Nephron (organoid): ENCODE measurements around the gene SOHLH1.

Experiments used
- H3K27ac Mint-ChIP-seq, 3 experiments: 2 replicates each; pipeline ENCODE4 v1.8.0; 2020; ENCODE audit warnings: mixed read lengths in 3 of 3, mild to moderate bottlenecking in 2 of 3, moderate library complexity in 1 of 3
- H3K27me3 Mint-ChIP-seq: 2 replicates; pipeline ENCODE4 v1.8.0; 2021; ENCODE audit warnings: low read depth, mild to moderate bottlenecking, moderate library complexity, mixed read lengths
- H3K36me3 Mint-ChIP-seq: 2 replicates; pipeline ENCODE4 v1.8.0; 2020; ENCODE audit warnings: low read depth, mixed read lengths
- H3K4me1 Mint-ChIP-seq: 2 replicates; pipeline ENCODE4 v1.8.0; 2020; ENCODE audit warnings: mixed read lengths
- H3K4me3 Mint-ChIP-seq, 3 experiments: 2 replicates each; pipeline ENCODE4 v1.8.0; 2020; ENCODE audit warnings: mild to moderate bottlenecking in 3 of 3, mixed read lengths in 3 of 3, moderate library complexity in 2 of 3
- H3K9me3 Mint-ChIP-seq: 2 replicates; pipeline ENCODE4 v1.8.0; 2020; ENCODE audit warnings: mixed read lengths
- TF ChIP-seq, protein P1 (sequence below), 3 experiments: fragments of 200-600 bp; sonication (generic); IDR thresholded peaks; one replicate each; pipeline ENCODE4 v1.5.0; 2021; ENCODE audit warnings: antibody characterized with exemption in 3 of 3; ENCODE audit not compliant: unreplicated experiment in 3 of 3

The SOHLH1 gene

DNA sequence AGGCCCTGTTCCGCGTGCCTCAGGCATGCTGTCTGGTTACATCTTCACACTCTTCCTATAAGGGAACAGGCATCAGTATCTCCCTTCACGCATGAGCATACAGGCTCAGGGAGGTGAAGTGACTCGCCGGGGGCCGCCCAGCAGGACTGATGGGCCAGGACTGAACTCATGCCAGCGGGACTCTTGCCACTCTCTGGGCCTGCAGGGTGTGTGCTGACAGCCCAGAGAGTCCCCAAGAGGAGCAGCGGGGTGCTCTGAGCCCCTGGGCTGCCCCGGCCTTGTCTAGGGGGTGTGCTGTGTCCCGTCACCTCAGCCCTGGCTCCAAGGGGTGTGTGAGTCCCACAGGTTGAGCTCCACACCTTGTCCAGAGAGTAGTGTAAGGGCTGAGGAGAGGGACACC is 12.6 kb upstream of the SOHLH1 start:
- peaks cover 84% of the 10 kb centered on the region for H3K27me3 Mint-ChIP-seq
- H3K27ac Mint-ChIP-seq = no peak overlapping the region
- H3K36me3 Mint-ChIP-seq = no peaks in the 10 kb centered on the region
- TF ChIP-seq, protein P1, sequence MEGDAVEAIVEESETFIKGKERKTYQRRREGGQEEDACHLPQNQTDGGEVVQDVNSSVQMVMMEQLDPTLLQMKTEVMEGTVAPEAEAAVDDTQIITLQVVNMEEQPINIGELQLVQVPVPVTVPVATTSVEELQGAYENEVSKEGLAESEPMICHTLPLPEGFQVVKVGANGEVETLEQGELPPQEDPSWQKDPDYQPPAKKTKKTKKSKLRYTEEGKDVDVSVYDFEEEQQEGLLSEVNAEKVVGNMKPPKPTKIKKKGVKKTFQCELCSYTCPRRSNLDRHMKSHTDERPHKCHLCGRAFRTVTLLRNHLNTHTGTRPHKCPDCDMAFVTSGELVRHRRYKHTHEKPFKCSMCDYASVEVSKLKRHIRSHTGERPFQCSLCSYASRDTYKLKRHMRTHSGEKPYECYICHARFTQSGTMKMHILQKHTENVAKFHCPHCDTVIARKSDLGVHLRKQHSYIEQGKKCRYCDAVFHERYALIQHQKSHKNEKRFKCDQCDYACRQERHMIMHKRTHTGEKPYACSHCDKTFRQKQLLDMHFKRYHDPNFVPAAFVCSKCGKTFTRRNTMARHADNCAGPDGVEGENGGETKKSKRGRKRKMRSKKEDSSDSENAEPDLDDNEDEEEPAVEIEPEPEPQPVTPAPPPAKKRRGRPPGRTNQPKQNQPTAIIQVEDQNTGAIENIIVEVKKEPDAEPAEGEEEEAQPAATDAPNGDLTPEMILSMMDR (IDR thresholded peaks at IDR 0.05; ENCODE audit: unreplicated experiment in 3 of 3) = no peak
- no peak overlapping the region for H3K4me3 Mint-ChIP-seq
- H3K4me1 Mint-ChIP-seq = peaks cover 10% of the 10 kb centered on the region
- H3K9me3 Mint-ChIP-seq = no peaks in the 10 kb centered on the region

DNA sequence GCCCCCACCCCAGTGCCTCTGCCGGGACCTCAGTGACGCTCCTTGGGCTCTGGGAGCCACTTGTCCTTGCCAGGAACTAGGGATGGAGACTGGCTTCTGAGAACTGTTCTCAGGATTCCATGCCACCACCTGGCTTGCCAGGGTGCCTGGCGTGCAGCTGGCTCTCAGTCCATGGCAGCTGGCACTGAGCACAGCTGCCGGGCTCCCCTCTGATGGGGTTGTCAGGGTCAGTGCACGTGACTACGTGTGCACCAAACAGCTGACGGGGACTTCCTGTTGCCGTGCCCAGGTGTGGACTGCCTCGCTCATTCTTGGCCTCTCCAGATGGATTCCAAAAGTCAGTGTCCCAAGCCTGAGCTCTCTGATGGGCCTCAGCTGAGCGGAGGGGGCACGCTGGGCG is 12.1 kb upstream of the SOHLH1 start:
- no peak overlapping the region for H3K4me3 Mint-ChIP-seq
- TF ChIP-seq, protein P1 (IDR thresholded peaks at IDR 0.05; ENCODE audit: unreplicated experiment in 3 of 3) = no peak
- no peaks in the 10 kb centered on the region for H3K9me3 Mint-ChIP-seq
- H3K36me3 Mint-ChIP-seq = no peaks in the 10 kb centered on the region
- peaks cover 79% of the 10 kb centered on the region for H3K27me3 Mint-ChIP-seq
- H3K4me1 Mint-ChIP-seq = peaks cover 10% of the 10 kb centered on the region
- no peak overlapping the region for H3K27ac Mint-ChIP-seq

DNA sequence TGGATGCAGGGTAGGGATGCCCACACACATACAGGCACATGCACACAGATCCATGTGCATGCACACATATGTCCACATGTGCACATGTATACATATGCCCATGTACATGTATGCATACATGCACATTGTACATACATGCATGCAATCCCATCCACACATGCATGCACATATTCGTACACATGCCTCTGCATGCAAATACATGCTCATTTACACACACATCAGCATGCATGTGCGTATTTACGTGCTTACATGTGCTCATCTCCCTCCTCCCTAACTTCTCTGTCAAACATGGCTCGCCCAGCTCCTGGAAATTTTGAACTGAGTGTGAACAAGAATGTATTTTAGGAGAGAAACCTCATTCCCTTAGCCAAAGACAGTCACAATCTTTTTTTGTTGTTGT is 8.9 kb upstream of the SOHLH1 start:
- Mint-ChIP-seq H3K9me3 (no peaks in the 10 kb centered on the region), H3K27ac (no peak overlapping the region), H3K27me3 (peaks cover 68% of the 10 kb centered on the region), H3K4me1 (peaks cover 15% of the 10 kb centered on the region), H3K4me3 (peak overlapping the region in 1 of 3 experiments; percentile 11), H3K36me3 (no peaks in the 10 kb centered on the region)
- TF ChIP-seq, protein P1 (IDR thresholded peaks at IDR 0.05; ENCODE audit: unreplicated experiment in 3 of 3) = no peak

DNA sequence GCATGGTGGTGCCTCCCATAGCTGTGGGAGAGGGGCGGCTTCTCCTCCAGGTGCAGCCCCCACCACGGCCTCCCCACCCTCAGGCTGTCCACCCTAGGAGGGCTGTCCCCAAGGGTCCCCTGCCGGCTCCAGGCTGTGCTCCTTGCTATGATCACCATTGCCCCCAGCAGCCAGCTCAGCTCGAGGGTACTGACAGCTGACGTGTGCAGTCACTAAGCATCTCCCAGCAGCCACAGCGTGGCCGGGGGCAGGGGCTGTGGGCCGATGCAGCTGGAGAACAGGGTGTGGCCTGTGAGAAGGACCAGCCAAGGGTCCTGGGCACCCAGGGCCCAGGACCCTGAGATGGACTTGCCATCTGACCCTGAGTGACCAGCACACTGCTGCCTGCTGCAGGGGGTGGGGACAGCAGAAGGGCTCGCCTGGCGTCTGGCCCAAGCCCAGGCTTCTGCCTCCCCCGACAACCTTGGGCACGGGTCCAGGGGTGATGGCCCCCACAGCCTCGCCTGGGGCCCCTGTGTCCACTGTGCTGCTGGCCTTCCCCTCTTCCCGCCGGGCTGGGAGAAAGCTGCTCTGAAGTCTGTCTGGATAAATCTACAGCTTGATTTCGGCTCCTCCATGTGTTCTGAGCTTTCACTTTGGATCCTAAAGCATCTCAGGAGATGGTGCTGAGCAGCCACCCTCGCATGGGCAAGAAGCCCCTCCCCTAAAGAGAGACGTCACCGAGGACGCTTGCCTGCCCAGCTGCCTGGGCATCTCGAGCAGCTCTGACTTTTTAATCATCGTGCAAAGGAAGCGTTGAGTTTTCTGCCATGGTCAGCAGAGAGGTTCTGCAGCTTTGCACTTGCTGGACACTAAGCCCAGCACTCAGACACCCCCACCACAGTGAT is 8.2 kb upstream of the SOHLH1 start:
- Mint-ChIP-seq H3K27ac (no peak overlapping the region), H3K4me1 (peaks cover 15% of the 10 kb centered on the region), H3K4me3 (peak overlapping the region in 1 of 3 experiments; percentile 11), H3K36me3 (no peaks in the 10 kb centered on the region), H3K9me3 (no peaks in the 10 kb centered on the region), H3K27me3 (peaks cover 65% of the 10 kb centered on the region)
- TF ChIP-seq, protein P1 (IDR thresholded peaks at IDR 0.05; ENCODE audit: unreplicated experiment in 3 of 3) = no peak

DNA sequence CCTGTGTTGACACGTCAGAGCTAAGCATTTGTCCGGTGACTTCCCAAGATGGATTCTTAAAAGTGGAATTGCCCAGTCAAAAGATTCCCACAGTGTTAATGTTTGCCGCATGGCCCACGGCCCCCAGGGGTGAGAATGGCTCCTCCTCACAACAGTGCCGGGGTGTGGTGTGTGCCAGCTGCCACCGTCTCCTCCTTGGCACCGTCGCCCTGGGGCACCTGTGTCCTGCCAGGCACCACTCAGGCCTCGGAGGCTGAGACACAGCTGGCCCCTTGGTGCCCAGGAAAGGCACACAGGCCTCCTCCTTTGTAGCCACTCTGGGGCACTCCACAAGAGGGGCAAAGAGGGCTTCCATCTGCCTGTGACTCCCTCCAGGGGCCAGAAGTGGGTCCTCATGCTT is 7.0 kb upstream of the SOHLH1 start:
- peaks cover 53% of the 10 kb centered on the region for H3K27me3 Mint-ChIP-seq
- no peaks in the 10 kb centered on the region for H3K36me3 Mint-ChIP-seq
- H3K4me1 Mint-ChIP-seq = peaks cover 15% of the 10 kb centered on the region
- H3K27ac Mint-ChIP-seq = no peak overlapping the region
- H3K4me3 Mint-ChIP-seq = no peak overlapping the region
- TF ChIP-seq, protein P1 (IDR thresholded peaks at IDR 0.05; ENCODE audit: unreplicated experiment in 3 of 3) = no peak
- no peaks in the 10 kb centered on the region for H3K9me3 Mint-ChIP-seq

DNA sequence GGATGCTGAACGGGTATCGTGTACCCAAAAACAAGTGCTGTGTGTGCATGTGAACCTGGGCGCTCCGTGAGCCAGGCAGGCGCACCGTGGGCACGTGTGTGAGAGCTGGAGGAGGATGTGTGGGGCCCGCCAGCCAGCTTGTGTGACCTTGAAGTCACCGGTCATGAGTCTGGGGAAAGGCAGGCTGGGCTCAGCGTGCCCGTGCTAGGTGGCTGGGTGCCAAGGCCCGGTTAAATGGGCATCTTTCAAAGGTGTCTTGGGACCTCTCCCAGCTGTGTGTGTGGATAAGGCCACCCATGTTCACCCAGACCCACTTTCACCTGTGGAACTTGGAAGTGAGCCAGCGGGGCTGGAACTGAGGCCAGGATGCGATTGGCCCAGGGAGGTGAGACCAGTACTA is 6.1 kb upstream of the SOHLH1 start:
- no peak overlapping the region for H3K4me3 Mint-ChIP-seq
- TF ChIP-seq, protein P1 (IDR thresholded peaks at IDR 0.05; ENCODE audit: unreplicated experiment in 3 of 3) = no peak
- no peaks in the 10 kb centered on the region for H3K9me3 Mint-ChIP-seq
- H3K27ac Mint-ChIP-seq = no peak overlapping the region
- peaks cover 15% of the 10 kb centered on the region for H3K4me1 Mint-ChIP-seq
- peaks cover 44% of the 10 kb centered on the region for H3K27me3 Mint-ChIP-seq
- H3K36me3 Mint-ChIP-seq = no peaks in the 10 kb centered on the region
